OCI-LY1 (cell line): ENCODE results near the gene ATM.

ENCODE experiments used
- CTCF ChIP-seq: fragments of 200-600 bp; sonication (generic), shearing (Covaris generic); IDR thresholded peaks from 2 replicates; pipeline ENCODE4 v1.5.1; 2017; ENCODE audit warnings: mild to moderate bottlenecking, antibody characterized with exemption, low read length, moderate library complexity, mixed read lengths
- EZH2 ChIP-seq: fragments of 200-600 bp; sonication (generic), shearing (Covaris generic); IDR thresholded peaks from 2 replicates; pipeline ENCODE4 v1.8.0; 2017; ENCODE audit warnings: borderline replicate concordance, mixed run types, mild to moderate bottlenecking, antibody characterized with exemption, low read length, moderate library complexity, mixed read lengths

GRCh38 chr11:108338750-108339149 is 115.9 kb downstream of the ATM start:
- TF ChIP-seq CTCF (no peak), EZH2 (no peak)
